ENCODE data around the gene HIC2.

HIC2 gene

DNA sequence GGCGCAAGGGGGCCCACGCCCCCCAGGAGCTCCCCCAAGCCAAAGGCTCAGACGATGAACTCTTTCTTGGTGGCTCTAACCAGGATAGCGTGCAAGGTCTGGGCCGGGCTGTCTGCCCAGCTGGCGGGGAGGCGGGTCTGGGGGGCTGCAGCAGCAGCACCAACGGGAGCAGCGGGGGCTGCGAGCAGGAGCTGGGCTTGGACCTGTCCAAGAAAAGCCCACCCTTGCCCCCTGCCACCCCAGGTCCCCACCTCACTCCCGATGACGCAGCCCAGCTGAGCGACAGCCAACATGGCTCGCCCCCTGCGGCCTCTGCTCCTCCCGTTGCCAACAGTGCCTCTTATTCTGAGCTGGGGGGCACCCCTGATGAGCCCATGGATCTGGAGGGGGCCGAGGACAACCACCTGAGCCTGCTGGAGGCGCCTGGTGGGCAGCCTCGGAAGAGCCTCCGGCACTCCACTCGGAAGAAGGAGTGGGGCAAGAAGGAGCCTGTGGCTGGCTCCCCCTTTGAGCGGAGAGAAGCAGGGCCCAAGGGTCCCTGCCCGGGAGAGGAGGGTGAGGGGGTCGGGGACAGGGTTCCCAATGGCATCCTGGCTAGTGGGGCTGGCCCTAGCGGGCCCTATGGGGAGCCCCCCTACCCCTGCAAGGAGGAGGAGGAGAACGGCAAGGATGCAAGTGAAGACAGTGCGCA is 28.4 kb downstream of the HIC2 start:
- TF ChIP-seq, protein P1, sequence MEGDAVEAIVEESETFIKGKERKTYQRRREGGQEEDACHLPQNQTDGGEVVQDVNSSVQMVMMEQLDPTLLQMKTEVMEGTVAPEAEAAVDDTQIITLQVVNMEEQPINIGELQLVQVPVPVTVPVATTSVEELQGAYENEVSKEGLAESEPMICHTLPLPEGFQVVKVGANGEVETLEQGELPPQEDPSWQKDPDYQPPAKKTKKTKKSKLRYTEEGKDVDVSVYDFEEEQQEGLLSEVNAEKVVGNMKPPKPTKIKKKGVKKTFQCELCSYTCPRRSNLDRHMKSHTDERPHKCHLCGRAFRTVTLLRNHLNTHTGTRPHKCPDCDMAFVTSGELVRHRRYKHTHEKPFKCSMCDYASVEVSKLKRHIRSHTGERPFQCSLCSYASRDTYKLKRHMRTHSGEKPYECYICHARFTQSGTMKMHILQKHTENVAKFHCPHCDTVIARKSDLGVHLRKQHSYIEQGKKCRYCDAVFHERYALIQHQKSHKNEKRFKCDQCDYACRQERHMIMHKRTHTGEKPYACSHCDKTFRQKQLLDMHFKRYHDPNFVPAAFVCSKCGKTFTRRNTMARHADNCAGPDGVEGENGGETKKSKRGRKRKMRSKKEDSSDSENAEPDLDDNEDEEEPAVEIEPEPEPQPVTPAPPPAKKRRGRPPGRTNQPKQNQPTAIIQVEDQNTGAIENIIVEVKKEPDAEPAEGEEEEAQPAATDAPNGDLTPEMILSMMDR (IDR thresholded peaks at IDR 0.05; ENCODE audit: borderline replicate concordance, insufficient read depth, low read depth, low read length), result no peak
- no peak overlapping the region for H3K4me3 ChIP-seq (ENCODE audit: low read depth, low read length)

DNA sequence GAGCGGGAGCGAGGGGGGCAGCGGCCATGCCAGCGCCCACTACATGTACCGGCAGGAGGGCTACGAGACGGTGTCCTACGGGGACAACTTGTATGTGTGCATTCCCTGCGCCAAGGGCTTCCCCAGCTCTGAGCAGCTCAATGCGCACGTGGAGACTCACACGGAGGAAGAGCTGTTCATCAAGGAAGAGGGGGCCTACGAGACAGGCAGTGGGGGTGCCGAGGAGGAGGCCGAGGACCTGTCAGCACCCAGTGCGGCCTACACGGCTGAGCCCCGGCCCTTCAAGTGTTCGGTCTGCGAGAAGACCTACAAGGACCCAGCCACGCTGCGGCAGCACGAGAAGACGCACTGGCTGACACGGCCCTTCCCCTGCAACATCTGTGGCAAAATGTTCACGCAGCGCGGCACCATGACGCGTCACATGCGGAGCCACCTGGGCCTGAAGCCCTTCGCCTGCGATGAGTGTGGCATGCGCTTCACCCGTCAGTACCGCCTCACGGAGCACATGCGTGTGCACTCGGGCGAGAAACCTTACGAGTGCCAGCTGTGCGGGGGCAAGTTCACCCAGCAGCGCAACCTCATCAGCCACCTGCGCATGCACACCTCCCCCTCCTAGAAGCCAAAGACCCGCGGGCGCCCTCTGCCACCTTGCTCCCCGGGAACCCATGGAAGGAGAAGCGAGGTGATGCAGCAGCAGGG is 29.1 kb downstream of the HIC2 start:
- TF ChIP-seq, protein P1 (IDR thresholded peaks at IDR 0.05; ENCODE audit: borderline replicate concordance, insufficient read depth, low read depth, low read length), result no peak
- no peak overlapping the region for H3K4me3 ChIP-seq (ENCODE audit: low read depth, low read length)

DNA sequence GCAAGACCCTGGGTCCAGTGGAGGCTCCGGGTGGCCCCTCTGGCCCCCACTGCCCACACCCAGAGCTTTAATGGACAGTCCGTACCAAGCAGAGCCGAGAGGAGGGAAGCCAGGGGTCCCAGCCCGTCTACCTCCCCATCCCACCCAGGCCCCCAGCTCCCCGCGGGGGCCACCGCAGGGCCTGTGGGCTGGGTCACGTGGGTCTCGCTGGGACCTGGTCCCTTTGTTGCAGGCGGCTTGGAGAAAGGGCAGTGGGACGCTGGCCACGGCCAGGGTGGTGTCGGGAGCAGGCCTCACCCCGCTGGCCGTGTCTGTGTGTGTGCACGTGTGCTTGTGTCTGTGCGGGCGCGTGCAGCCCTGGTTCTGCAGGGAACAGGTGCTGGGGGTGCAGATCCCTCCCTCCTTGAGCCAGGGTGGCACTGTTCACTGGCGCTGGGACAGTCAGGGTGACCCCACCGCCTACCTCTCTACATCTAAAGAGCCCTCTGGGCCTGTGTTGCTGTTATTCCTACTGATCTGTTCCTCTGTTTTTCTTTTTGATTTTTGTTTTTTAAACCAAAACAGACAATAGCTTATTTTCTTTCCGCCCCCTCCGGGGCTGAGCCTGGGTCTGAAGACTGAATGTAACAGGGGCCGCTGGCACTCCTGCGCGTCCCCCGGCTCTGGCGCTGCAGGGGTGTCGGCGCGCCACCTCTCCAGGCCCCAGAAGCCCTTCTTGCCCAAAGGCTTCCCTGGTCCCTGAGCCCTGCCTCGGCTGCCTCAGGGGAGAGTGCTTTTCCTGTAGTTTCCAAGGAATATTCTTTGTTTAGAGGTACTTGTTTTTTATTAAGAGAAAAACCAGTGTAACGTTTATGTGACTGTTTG is 29.9 kb downstream of the HIC2 start:
- H3K4me3 ChIP-seq (ENCODE audit: low read depth, low read length), result no peak overlapping the region
- TF ChIP-seq, protein P1 (IDR thresholded peaks at IDR 0.05; ENCODE audit: borderline replicate concordance, insufficient read depth, low read depth, low read length), result no peak

DNA sequence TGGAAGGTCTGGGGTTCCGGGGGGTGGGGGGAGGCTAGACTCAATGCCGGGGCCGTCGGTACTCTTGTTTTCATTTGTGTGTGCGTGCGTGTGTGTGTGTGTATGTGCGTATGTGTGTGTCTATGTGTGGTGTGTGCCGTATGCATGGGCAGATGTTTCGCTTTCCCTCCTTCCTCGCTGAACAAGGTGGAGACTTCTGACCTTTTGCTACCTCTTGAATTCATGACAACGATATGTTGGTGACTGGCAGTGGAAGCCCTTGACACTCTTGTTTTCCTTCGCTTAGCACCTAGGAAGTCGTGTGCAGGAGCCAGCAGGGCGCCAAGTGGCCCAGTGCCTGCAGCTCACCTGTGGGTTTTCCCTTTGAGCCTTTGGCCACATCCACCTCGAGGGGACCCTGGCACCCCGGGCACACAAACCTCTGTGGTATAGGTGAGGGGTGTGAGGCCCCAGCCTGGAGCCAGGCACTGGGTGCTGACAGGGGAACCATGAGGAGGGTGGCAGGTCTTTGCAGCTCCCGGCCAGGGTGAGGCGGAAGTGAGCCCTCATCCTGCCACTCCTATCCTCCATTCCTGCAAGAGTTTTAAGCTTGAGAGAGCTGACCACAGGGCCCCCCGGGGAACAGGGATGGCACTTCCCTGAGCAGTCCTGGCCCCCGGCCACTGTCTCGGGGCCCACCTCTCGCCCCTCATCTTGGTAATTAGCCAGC is 30.7 kb downstream of the HIC2 start:
- no peak overlapping the region for H3K4me3 ChIP-seq (ENCODE audit: low read depth, low read length)
- TF ChIP-seq, protein P1 (IDR thresholded peaks at IDR 0.05; ENCODE audit: borderline replicate concordance, insufficient read depth, low read depth, low read length), result 0 out of 2 replicates have a peak, but pooled peaks have one; percentile 22

DNA sequence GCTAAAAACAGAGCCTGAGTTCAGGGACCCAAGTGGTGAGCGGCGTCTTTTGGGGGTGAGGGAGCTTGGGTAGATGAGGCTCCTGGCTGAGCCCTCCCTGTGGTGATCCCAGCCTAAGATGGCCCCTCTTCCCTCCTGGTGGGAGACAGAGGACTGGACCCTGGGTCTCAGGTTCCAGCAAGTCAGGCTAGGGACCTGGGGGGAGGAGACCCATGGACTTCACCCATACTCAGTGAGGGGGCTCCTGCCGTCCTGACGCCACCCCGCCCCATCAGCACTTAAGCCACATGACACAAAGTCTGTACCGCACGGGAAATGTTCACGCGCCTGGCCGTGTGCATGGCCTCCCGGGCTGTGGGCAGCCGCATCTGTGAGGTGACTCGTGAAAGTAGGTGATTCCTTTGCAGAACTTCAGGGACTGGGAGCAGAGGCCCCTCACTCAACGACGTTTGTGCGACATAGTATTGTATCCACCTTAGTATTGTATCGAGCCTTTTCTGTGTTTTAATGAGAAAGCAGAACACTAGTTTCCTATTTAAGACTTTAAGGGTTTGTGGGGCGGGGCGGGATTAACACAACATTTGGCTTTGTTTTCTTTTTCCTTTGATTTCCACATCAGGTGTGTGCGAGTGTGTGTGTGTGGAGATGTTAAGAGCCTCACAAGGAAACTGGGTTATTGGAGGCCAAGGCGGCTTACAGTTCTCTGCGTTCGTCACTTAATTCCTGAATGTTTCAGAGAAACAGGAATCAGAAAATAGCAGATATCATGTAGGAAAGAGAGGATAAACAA is 31.7 kb downstream of the HIC2 start:
- TF ChIP-seq, protein P1 (IDR thresholded peaks at IDR 0.05; ENCODE audit: borderline replicate concordance, insufficient read depth, low read depth, low read length), result no peak
- no peak overlapping the region for H3K4me3 ChIP-seq (ENCODE audit: low read depth, low read length)
